Ovary (tissue), 3 donors: Measurements from ENCODE around the gene SUCLA2.

Experiments
- CTCF ChIP-seq, 3 donors: fragments of 450-650 bp in 2 of 3; fragments of 200-600 bp in 1 of 3; IDR thresholded peaks; one replicate each; pipeline versions ENCODE4 v1.5.1 to v1.8.0; 2016 to 2022; ENCODE audit warnings: antibody characterized with exemption in 3 of 3, mild to moderate bottlenecking in 1 of 3
- POLR2A ChIP-seq: fragments of 450-650 bp; IDR thresholded peaks from one replicate; pipeline ENCODE4 v1.6.1; 2017; ENCODE audit warnings: antibody characterized with exemption, mild to moderate bottlenecking, moderate library complexity
- donor health status: DM: no; HTN: no; CAD: no.

DNA sequence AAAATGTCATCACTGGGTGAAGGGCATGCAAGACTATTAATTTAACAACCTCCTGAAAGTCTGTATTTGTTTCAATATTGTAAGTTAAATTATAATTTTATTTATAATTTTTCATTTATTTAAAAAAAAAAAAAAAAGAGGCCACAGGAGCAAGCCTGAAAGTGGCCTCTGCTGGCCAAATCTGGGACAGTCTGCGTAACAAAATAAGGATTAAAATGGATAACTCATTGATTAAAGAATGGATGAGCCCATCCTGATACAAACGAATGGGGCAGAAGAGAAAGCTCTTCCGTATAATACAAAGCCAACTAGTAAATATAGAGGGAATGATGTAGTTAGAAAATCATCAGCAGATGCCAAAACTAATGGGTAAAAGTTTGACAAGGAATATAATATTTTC lies 36.2 kb downstream of the SUCLA2 start:
- TF ChIP-seq CTCF (IDR thresholded peaks at IDR 0.05): no peak
- TF ChIP-seq POLR2A: no peak
